H1 (cell line): ENCODE results near the gene WFDC12. TPM values are rescaled to one million over a fixed set of nuclear protein-coding genes. Genes with fewer than 3 reads are reported as not detected.

Source experiments
- CTCF ChIA-PET: fragments of 300-600 bp; sonication (Branson Sonifier 250); formaldehyde crosslinking; loops from one replicate; lab custom pipeline; 2021; ENCODE audit not compliant: partially characterized antibody; lab: Charles Lee
- POLR2A ChIA-PET: fragments of 300-600 bp; sonication (Branson Sonifier 250); formaldehyde crosslinking; loops from one replicate; lab custom pipeline; 2021; ENCODE audit warnings: inconsistent platforms; ENCODE audit not compliant: partially characterized antibody; lab: Charles Lee
- DNase-seq, 2 experiments: peaks; one replicate each; pipeline versions ENCODE4 v3.0.0 to v3.0.0-alpha.2; 2010 to 2022; ENCODE audit warnings: low spot score in 2 of 2, low read depth in 1 of 2, mixed read lengths in 1 of 2
- FAIRE-seq: peaks from 2 replicates; lab custom pipeline; 2011; peaks lifted over from hg19 to GRCh38; lab: Jason Lieb, UNC
- H2AFZ ChIP-seq: 2 replicates; pipeline ENCODE4 v1.8.1; 2012; ENCODE audit warnings: low read length, inconsistent platforms
- H2AK5ac ChIP-seq: 2 replicates; pipeline ENCODE4 v1.6.1; 2013; ENCODE audit warnings: low read depth, low read length
- H2BK120ac ChIP-seq: replicated peaks from 2 replicates; pipeline ENCODE3; 2013; ENCODE audit warnings: low read depth, low read length, inconsistent platforms
- H2BK12ac ChIP-seq: 2 replicates; pipeline ENCODE4 v1.6.1; 2013; ENCODE audit warnings: low read depth, low read length
- H2BK15ac ChIP-seq: 2 replicates; pipeline ENCODE4 v1.6.1; 2013; ENCODE audit warnings: low read length
- H2BK20ac ChIP-seq: 2 replicates; pipeline ENCODE4 v1.6.1; 2013; ENCODE audit warnings: low read length
- H2BK5ac ChIP-seq: 2 replicates; pipeline ENCODE4 v1.6.1; 2013; ENCODE audit warnings: low read depth, low read length
- H3K14ac ChIP-seq: 2 replicates; pipeline ENCODE4 v1.6.1; 2013; ENCODE audit warnings: inconsistent platforms; ENCODE audit not compliant: insufficient read length
- H3K18ac ChIP-seq: 2 replicates; pipeline ENCODE4 v1.6.1; 2013; ENCODE audit warnings: low read length; ENCODE audit errors: extremely low read depth
- H3K23ac ChIP-seq: 2 replicates; pipeline ENCODE4 v1.6.1; 2013; ENCODE audit warnings: inconsistent platforms; ENCODE audit not compliant: insufficient read length
- H3K23me2 ChIP-seq: 2 replicates; pipeline ENCODE4 v1.6.1; 2013; ENCODE audit warnings: low read depth, low read length
- H3K27ac ChIP-seq: 2 replicates; pipeline ENCODE4 v1.6.1; 2011; ENCODE audit warnings: low read depth, low read length, inconsistent platforms
- H3K27me3 ChIP-seq, 4 experiments: replicated peaks in 1 of 4; 1 replicate in 1 of 4; 2 replicates in 3 of 4; pipeline versions ENCODE4 v1.6.1 to v1.8.1; 2011 to 2013; ENCODE audit warnings: low read length in 3 of 4, mild to moderate bottlenecking in 3 of 4, inconsistent platforms in 2 of 4, mixed read lengths in 2 of 4, moderate library complexity in 1 of 4; ENCODE audit not compliant: control insufficient read depth in 3 of 4, insufficient read depth in 3 of 4; ENCODE audit errors: extremely low read depth in 1 of 4
- H3K36me3 ChIP-seq, 4 experiments: 2 replicates each; pipeline versions ENCODE4 v1.6.1 to v1.8.1; 2011 to 2013; ENCODE audit warnings: mild to moderate bottlenecking in 4 of 4, low read length in 3 of 4, moderate library complexity in 2 of 4, control low read depth in 1 of 4, inconsistent platforms in 1 of 4; ENCODE audit not compliant: insufficient read depth in 4 of 4, control insufficient read depth in 2 of 4
- H3K4ac ChIP-seq: replicated peaks from 2 replicates; pipeline ENCODE3; 2013; ENCODE audit warnings: low read length, low read depth, mixed read lengths, inconsistent platforms; ENCODE audit not compliant: insufficient read length
- H3K4me1 ChIP-seq, 4 experiments: replicated peaks in 1 of 4; 1 replicate in 1 of 4; 2 replicates in 3 of 4; pipeline versions ENCODE4 v1.6.1 to v1.8.1; 2011 to 2013; ENCODE audit warnings: low read length in 3 of 4, inconsistent platforms in 2 of 4, mixed read lengths in 1 of 4; ENCODE audit not compliant: insufficient read depth in 4 of 4, control insufficient read depth in 3 of 4
- H3K4me2 ChIP-seq, 2 experiments: 2 replicates each; pipeline versions ENCODE4 v1.6.1 to v1.8.1; 2011 to 2013; ENCODE audit warnings: low read depth in 2 of 2, low read length in 2 of 2, control low read depth in 1 of 2, inconsistent platforms in 1 of 2, mild to moderate bottlenecking in 1 of 2; ENCODE audit not compliant: insufficient read depth in 1 of 2
- H3K4me3 ChIP-seq, 4 experiments: fragments of 200-600, 300-600 bp in 1 of 4; sonication (generic), shearing (Covaris generic), sonication (Bioruptor Twin) in 1 of 4; 2 replicates each; pipeline versions ENCODE4 v1.5.1 to v1.8.1; 2011 to 2016; ENCODE audit warnings: low read length in 4 of 4, low read depth in 3 of 4, control low read depth in 2 of 4, inconsistent platforms in 2 of 4, mild to moderate bottlenecking in 2 of 4, mixed read lengths in 1 of 4, moderate library complexity in 1 of 4; ENCODE audit not compliant: insufficient read depth in 2 of 4; ENCODE audit errors: extremely low read depth in 1 of 4
- H3K56ac ChIP-seq: replicated peaks from 2 replicates; pipeline ENCODE3; 2013; ENCODE audit warnings: low read depth, mild to moderate bottlenecking, mixed read lengths, low read length, inconsistent platforms; ENCODE audit not compliant: insufficient read length
- H3K79me1 ChIP-seq: 2 replicates; pipeline ENCODE4 v1.6.1; 2013; ENCODE audit warnings: low read depth, low read length, control low read depth
- H3K79me2 ChIP-seq, 2 experiments: 2 replicates each; pipeline versions ENCODE4 v1.6.1 to v1.8.1; 2012 to 2013; ENCODE audit warnings: low read length in 2 of 2, mild to moderate bottlenecking in 2 of 2, inconsistent platforms in 1 of 2; ENCODE audit not compliant: insufficient read depth in 2 of 2, control insufficient read depth in 1 of 2
- H3K9ac ChIP-seq, 4 experiments: replicated peaks in 1 of 4; 1 replicate in 1 of 4; 2 replicates in 3 of 4; pipeline versions ENCODE4 v1.6.1 to v1.8.1; 2011 to 2013; ENCODE audit warnings: low read depth in 3 of 4, low read length in 3 of 4, control low read depth in 2 of 4, mild to moderate bottlenecking in 2 of 4, moderate library complexity in 2 of 4, inconsistent platforms in 1 of 4; ENCODE audit errors: extremely low read depth in 1 of 4
- H3K9me3 ChIP-seq, 2 experiments: 2 replicates each; pipeline versions ENCODE4 v1.6.1 to v1.8.1; 2012 to 2013; ENCODE audit warnings: mild to moderate bottlenecking in 2 of 2, moderate library complexity in 2 of 2, control low read depth in 1 of 2, inconsistent platforms in 1 of 2, low read depth in 1 of 2, low read length in 1 of 2, mixed read lengths in 1 of 2; ENCODE audit not compliant: insufficient read depth in 2 of 2
- H4K20me1 ChIP-seq, 2 experiments: replicated peaks in 1 of 2; 2 replicates each; pipeline versions ENCODE3 to v1.8.1; 2011 to 2013; ENCODE audit warnings: inconsistent platforms in 2 of 2, low read length in 2 of 2, mild to moderate bottlenecking in 1 of 2; ENCODE audit not compliant: insufficient read depth in 2 of 2, control insufficient read depth in 1 of 2
- H4K5ac ChIP-seq: 2 replicates; pipeline ENCODE4 v1.6.1; 2013; ENCODE audit warnings: low read length, low read depth, mixed read lengths, inconsistent platforms; ENCODE audit not compliant: insufficient read length
- H4K8ac ChIP-seq: 2 replicates; pipeline ENCODE4 v1.8.0; 2013; ENCODE audit warnings: mild to moderate bottlenecking, moderate library complexity, low read length, inconsistent platforms; ENCODE audit not compliant: insufficient read depth; ENCODE audit errors: extremely low read depth
- H4K91ac ChIP-seq: replicated peaks from 2 replicates; pipeline ENCODE3; 2013; ENCODE audit warnings: low read length, mixed read lengths, inconsistent platforms; ENCODE audit not compliant: insufficient read length
- BRCA1 ChIP-seq: IDR thresholded peaks from 2 replicates; pipeline ENCODE4 v1.6.1; 2012; ENCODE audit warnings: low read depth, low read length, improper control_type of control experiment
- JUND ChIP-seq: IDR thresholded peaks from 2 replicates; pipeline ENCODE4 v1.6.1; 2011; ENCODE audit warnings: mild to moderate bottlenecking, improper control_type of control experiment, low read length
- PHF8 ChIP-seq: fragments of 200-600 bp; sonication (generic); conservative IDR thresholded peaks from 2 replicates; pipeline ENCODE4 v1.7.1; 2012; ENCODE audit warnings: low read depth, mild to moderate bottlenecking, inconsistent platforms, low read length, moderate library complexity
- RAD21 ChIP-seq, 2 experiments: IDR thresholded peaks in 1 of 2; conservative IDR thresholded peaks in 1 of 2; 2 replicates each; pipeline ENCODE4 v1.6.1; 2011; ENCODE audit warnings: low read depth in 2 of 2, low read length in 2 of 2, improper control_type of control experiment in 1 of 2, inconsistent platforms in 1 of 2, mild to moderate bottlenecking in 1 of 2, moderate library complexity in 1 of 2
- SIN3A ChIP-seq, 2 experiments: IDR thresholded peaks in 1 of 2; conservative IDR thresholded peaks in 1 of 2; 2 replicates each; pipeline ENCODE4 v1.6.1; 2011 to 2012; ENCODE audit warnings: low read length in 2 of 2, improper control_type of control experiment in 1 of 2, low read depth in 1 of 2, mild to moderate bottlenecking in 1 of 2
- SIRT6 ChIP-seq: IDR thresholded peaks from one replicate; pipeline ENCODE4 v1.7.1; 2012; ENCODE audit warnings: low read length, inconsistent platforms
- TAF7 ChIP-seq: optimal IDR thresholded peaks from 2 replicates; pipeline ENCODE3; 2011; ENCODE audit warnings: low read depth, mild to moderate bottlenecking, inconsistent platforms, low read length, moderate library complexity, borderline replicate concordance
- YY1 ChIP-seq: IDR thresholded peaks from 2 replicates; pipeline ENCODE4 v1.6.1; 2011; ENCODE audit warnings: low read depth, mild to moderate bottlenecking, low read length
- WGBS, 2 experiments: shearing (Covaris generic) in 1 of 2; methylation state at CpG; one replicate each; pipeline versions ENCODE4 v1.1.6 to v1.1.7; 2013 to 2015; ENCODE audit warnings: low lambda C conversion rate in 2 of 2, mixed read lengths in 2 of 2, inconsistent platforms in 1 of 2, low coverage in 1 of 2, missing lambda C conversion rate in 1 of 2; ENCODE audit not compliant: insufficient replicate concordance in 2 of 2, insufficient coverage in 1 of 2, insufficient read length in 1 of 2; ENCODE audit errors: extremely low coverage in 1 of 2, missing lambda C conversion rate in 1 of 2; 5-methylcytosine and 5-hydroxymethylcytosine counted together
- polyA plus RNA-seq, 7 experiments: library from polyadenylated mRNA; depleted of rRNA in 3 of 7; stranded (reverse) in 5 of 7; unstranded in 2 of 7; fragments of >200 nt in 5 of 7; fragments of 200-250 nt in 2 of 7; gene quantifications; 1 replicate in 5 of 7; 2 replicates in 1 of 7; 4 replicates in 1 of 7; pipeline versions ENCODE4 v1.2.1 to v1.2.3, GENCODE V29; 2011 to 2013; ENCODE audit warnings: missing spikeins in 2 of 7, mixed read lengths in 2 of 7
- total RNA-seq: library from RNA; stranded (reverse); fragmentation: NEBNext Ultra II Directional; extraction: Animal tissue kit (Norgen Biotek cat#: 25700); gene quantifications from 2 replicates; pipeline ENCODE4 v1.2.1, GENCODE V29; 2021

Gene WFDC12
- total and polyA plus RNA-seq, 2 of the 8 experiments (the other 6 are each of a cell fraction or from before 2014, with no cell fraction given), result not detected

DNA sequence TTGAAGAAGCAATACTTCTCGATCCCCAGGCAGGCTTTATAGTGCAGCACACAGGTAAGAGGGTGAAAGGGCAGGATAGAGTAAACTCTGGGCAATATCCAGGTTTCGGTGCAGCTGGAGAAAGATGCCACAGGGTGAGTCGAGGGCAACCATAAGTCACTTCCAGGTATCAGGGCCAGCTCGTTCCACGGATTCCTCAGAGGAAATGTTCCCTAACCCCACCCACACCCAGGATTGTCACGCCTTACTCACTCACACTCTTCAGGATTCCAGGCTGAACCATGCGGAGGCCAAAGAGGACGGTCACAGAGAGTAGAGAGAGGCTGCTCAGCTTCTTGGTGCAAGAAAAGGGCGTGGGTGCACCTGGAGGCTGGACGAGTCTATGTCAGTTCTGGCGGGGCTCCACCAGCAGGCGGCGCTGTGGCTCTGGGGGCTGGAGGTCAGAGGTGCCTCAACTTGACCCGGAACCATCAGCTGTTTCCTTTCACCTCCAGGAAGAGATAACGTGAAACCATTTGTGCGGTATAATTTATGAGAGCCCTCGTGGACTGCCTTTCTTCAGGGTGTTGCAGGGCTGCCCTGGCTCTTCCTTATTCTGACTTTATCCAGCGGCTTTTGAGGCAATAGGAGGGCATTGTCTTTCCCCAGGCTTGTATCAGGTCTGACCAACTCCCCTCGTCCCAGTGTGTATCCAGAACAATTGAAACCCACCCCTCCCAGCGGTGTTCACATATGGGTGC is 14.5 kb upstream of the WFDC12 start:
- no peak overlapping the region for H3K27ac ChIP-seq
- H2BK15ac ChIP-seq, result no peak overlapping the region
- 50% methylated on average over 20 of the region's 20 CpGs; no CpG with 5 or more reads in 1 of the 2 experiments for WGBS, 2 experiments
- H3K4ac ChIP-seq, result no peak overlapping the region
- H3K14ac ChIP-seq, result no peak overlapping the region
- no peak overlapping the region for H2BK5ac ChIP-seq
- H2AK5ac ChIP-seq, result no peak overlapping the region
- no peaks in the 10 kb centered on the region for H3K9me3 ChIP-seq
- H3K27me3 ChIP-seq, result no peaks in the 10 kb centered on the region
- DNase-seq (peak; percentile 56 to 99), FAIRE-seq (no peak)
- H3K18ac ChIP-seq, result no peak overlapping the region
- 0 out of 2 replicates have a peak overlapping the region, but pooled peaks have one; percentile 45 for H4K8ac ChIP-seq
- H4K91ac ChIP-seq, result no peak overlapping the region
- peak overlapping the region; percentile 98 for H2AFZ ChIP-seq
- H3K4me1 ChIP-seq, result no peaks in the 10 kb centered on the region
- H3K36me3 ChIP-seq, result no peaks in the 10 kb centered on the region
- no peak overlapping the region for H4K5ac ChIP-seq
- no peaks in the 10 kb centered on the region for H4K20me1 ChIP-seq
- CTCF ChIA-PET, result interaction anchor here (0.7 to 3.7 kb wide), 42 partner anchors 8 to 632 kb away, joined by 3 to 63 read pairs (median 7); partner anchors contain the start of genes SEMG1, SEMG2, WFDC12 and WFDC5
- H3K4me2 ChIP-seq, result no peak overlapping the region
- H3K4me3 ChIP-seq, result no peak overlapping the region
- no peaks in the 10 kb centered on the region for H3K79me2 ChIP-seq
- H2BK20ac ChIP-seq, result no peak overlapping the region
- H3K56ac ChIP-seq, result no peak overlapping the region
- no peaks in the 10 kb centered on the region for H3K79me1 ChIP-seq
- H2BK120ac ChIP-seq, result no peak overlapping the region
- no peaks in the 10 kb centered on the region; the same call in 1 of the 2 replicates for H3K23me2 ChIP-seq
- H3K23ac ChIP-seq, result no peak overlapping the region
- POLR2A ChIA-PET, result no interaction called here
- no peak overlapping the region for H3K9ac ChIP-seq
- peak overlapping the region; percentile 75; the same call in 1 of the 2 replicates for H2BK12ac ChIP-seq
- TF ChIP-seq SIRT6 (no peak), YY1 (no peak; the same call in 1 of the 2 replicates), PHF8 (peak; percentile 37; the same call in 1 of the 2 replicates), JUND (peak; percentile 50; the same call in 1 of the 2 replicates), RAD21 (IDR thresholded peaks at IDR 0.05 in 1 of 2, conservative IDR thresholded peaks at IDR 0.05 in 1 of 2; ENCODE audit: low read depth in 2 of 2, low read length in 2 of 2) (peak; percentile 88 to 92), BRCA1 (no peak), TAF7 (no peak), SIN3A (conservative IDR thresholded peaks at IDR 0.05 in 1 of 2, IDR thresholded peaks at IDR 0.05 in 1 of 2; ENCODE audit: low read depth in 1 of 2, low read length in 2 of 2) (0 out of 4 replicates have a peak, but pooled peaks of 1 of the 2 experiments have one; percentile 39)
